DND-41 (cell line): ENCODE results near the gene COL4A2.

Source experiments
- ATAC-seq: fragments of 200-7000 bp; cut with Tn5 transposase; 3 replicates; pipeline ENCODE4 v1.9.1; 2021; ENCODE audit warnings: low read depth; ENCODE audit not compliant: insufficient read depth
- DNase-seq: peaks from one replicate; pipeline ENCODE4 v3.0.0-alpha.2; 2020
- H2AFZ ChIP-seq: 2 replicates; pipeline ENCODE4 v1.6.0; 2012; ENCODE audit warnings: low read depth, low read length
- H3K27ac ChIP-seq: 2 replicates; pipeline ENCODE4 v1.5.1; 2012; ENCODE audit warnings: low read length, inconsistent platforms
- H3K27me3 ChIP-seq: fragments of 200-600 bp; sonication (generic); 2 replicates; pipeline ENCODE4 v1.6.0; 2012; ENCODE audit warnings: low read length, mild to moderate bottlenecking, inconsistent platforms; ENCODE audit not compliant: insufficient read depth, poor library complexity
- H3K36me3 ChIP-seq: 2 replicates; pipeline ENCODE4 v1.5.1; 2012; ENCODE audit warnings: low read length, inconsistent platforms; ENCODE audit not compliant: insufficient read depth
- H3K4me1 ChIP-seq: 2 replicates; pipeline ENCODE4 v1.5.1; 2012; ENCODE audit warnings: mild to moderate bottlenecking, low read length; ENCODE audit not compliant: insufficient read depth
- H3K4me2 ChIP-seq: 2 replicates; pipeline ENCODE4 v1.6.0; 2012; ENCODE audit warnings: mild to moderate bottlenecking, moderate library complexity, low read length, inconsistent platforms; ENCODE audit not compliant: insufficient read depth
- H3K4me3 ChIP-seq, 2 experiments: fragments of 200-600 bp in 1 of 2; shearing (Covaris generic) in 1 of 2; 2 replicates each; pipeline ENCODE4 v1.5.1; 2012 to 2016; ENCODE audit warnings: inconsistent platforms in 2 of 2, low read length in 2 of 2, mild to moderate bottlenecking in 2 of 2, low read depth in 1 of 2, moderate library complexity in 1 of 2
- H3K79me2 ChIP-seq: 2 replicates; pipeline ENCODE4 v1.6.0; 2012; ENCODE audit warnings: low read length, inconsistent platforms; ENCODE audit not compliant: insufficient read depth
- H3K9ac ChIP-seq: 2 replicates; pipeline ENCODE4 v1.6.0; 2012; ENCODE audit warnings: low read depth, mild to moderate bottlenecking, inconsistent platforms, low read length, moderate library complexity
- H3K9me3 ChIP-seq: 2 replicates; pipeline ENCODE4 v1.5.1; 2012; ENCODE audit warnings: low read length, moderate library complexity, mild to moderate bottlenecking, inconsistent platforms; ENCODE audit not compliant: insufficient read depth, severe bottlenecking
- H4K20me1 ChIP-seq: 2 replicates; pipeline ENCODE4 v1.6.0; 2012; ENCODE audit warnings: low read length; ENCODE audit not compliant: insufficient read depth
- EZH2 ChIP-seq: IDR thresholded peaks from 3 replicates; pipeline ENCODE4 v1.6.1; 2012; ENCODE audit warnings: borderline replicate concordance, low read depth, mild to moderate bottlenecking, moderate library complexity, low read length, inconsistent platforms; ENCODE audit not compliant: severe bottlenecking
- TF ChIP-seq, protein P1 (sequence below): IDR thresholded peaks from 2 replicates; pipeline ENCODE4 v1.5.1; 2012; ENCODE audit warnings: borderline replicate concordance, low read length, moderate library complexity, mild to moderate bottlenecking; ENCODE audit not compliant: poor library complexity, severe bottlenecking; ENCODE audit errors: extremely low read depth

The COL4A2 gene

GRCh38 chr13:110528911-110529310, 221.8 kb downstream of the COL4A2 start:
- no peak overlapping the region for H2AFZ ChIP-seq
- H3K36me3 ChIP-seq: no peaks in the 10 kb centered on the region
- H3K79me2 ChIP-seq: no peaks in the 10 kb centered on the region
- ATAC-seq: no peak
- peaks cover 13% of the 10 kb centered on the region for H4K20me1 ChIP-seq
- H3K4me1 ChIP-seq: no peaks in the 10 kb centered on the region
- H3K27me3 ChIP-seq: peaks cover 5% of the 10 kb centered on the region
- TF ChIP-seq, protein P1, sequence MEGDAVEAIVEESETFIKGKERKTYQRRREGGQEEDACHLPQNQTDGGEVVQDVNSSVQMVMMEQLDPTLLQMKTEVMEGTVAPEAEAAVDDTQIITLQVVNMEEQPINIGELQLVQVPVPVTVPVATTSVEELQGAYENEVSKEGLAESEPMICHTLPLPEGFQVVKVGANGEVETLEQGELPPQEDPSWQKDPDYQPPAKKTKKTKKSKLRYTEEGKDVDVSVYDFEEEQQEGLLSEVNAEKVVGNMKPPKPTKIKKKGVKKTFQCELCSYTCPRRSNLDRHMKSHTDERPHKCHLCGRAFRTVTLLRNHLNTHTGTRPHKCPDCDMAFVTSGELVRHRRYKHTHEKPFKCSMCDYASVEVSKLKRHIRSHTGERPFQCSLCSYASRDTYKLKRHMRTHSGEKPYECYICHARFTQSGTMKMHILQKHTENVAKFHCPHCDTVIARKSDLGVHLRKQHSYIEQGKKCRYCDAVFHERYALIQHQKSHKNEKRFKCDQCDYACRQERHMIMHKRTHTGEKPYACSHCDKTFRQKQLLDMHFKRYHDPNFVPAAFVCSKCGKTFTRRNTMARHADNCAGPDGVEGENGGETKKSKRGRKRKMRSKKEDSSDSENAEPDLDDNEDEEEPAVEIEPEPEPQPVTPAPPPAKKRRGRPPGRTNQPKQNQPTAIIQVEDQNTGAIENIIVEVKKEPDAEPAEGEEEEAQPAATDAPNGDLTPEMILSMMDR: no peak
- H3K27ac ChIP-seq: no peak overlapping the region
- no peak overlapping the region for H3K4me3 ChIP-seq
- no peak overlapping the region for H3K9ac ChIP-seq
- no peak overlapping the region for H3K4me2 ChIP-seq
- DNase-seq: no peak
- H3K9me3 ChIP-seq: no peaks in the 10 kb centered on the region

GRCh38 chr13:110529522-110530311, 222.6 kb downstream of the COL4A2 start:
- Histone ChIP-seq H3K9me3 (no peaks in the 10 kb centered on the region), H3K36me3 (no peaks in the 10 kb centered on the region), H3K4me2 (no peak overlapping the region), H3K27me3 (peaks cover under 1% of the 10 kb centered on the region), H3K9ac (no peak overlapping the region), H2AFZ (no peak overlapping the region), H4K20me1 (peaks cover 15% of the 10 kb centered on the region), H3K4me3 (no peak overlapping the region), H3K79me2 (no peaks in the 10 kb centered on the region), H3K27ac (no peak overlapping the region), H3K4me1 (no peaks in the 10 kb centered on the region)
- TF ChIP-seq, protein P1: no peak
- no peak for TF ChIP-seq EZH2
- DNase-seq (no peak), ATAC-seq (no peak)

- Histone ChIP-seq H4K20me1 (peaks cover 10% of the 10 kb centered on the region; the same call in 1 of the 2 replicates), H2AFZ (no peak overlapping the region), H3K36me3 (no peaks in the 10 kb centered on the region), H3K9me3 (no peaks in the 10 kb centered on the region), H3K27ac (no peak overlapping the region), H3K9ac (no peak overlapping the region), H3K4me3 (no peak overlapping the region), H3K4me2 (no peak overlapping the region), H3K79me2 (no peaks in the 10 kb centered on the region), H3K27me3 (no peaks in the 10 kb centered on the region), H3K4me1 (no peaks in the 10 kb centered on the region)
- TF ChIP-seq EZH2: no peak
- TF ChIP-seq, protein P1: no peak
- ATAC-seq: no peak
- no peak for DNase-seq
Observed at GRCh38 chr13:110531100-110531499, 224.0 kb downstream of the COL4A2 start.
